Measurements from ENCODE around the gene EML1. TPM values are rescaled to one million over a fixed set of nuclear protein-coding genes. Genes with fewer than 3 reads are reported as not detected.

The EML1 gene
- total RNA-seq, 3 donors from 2014 or later (not counting 1 experiment from before 2014, with no cell fraction given) = not detected

- H3K4me1 ChIP-seq (ENCODE audit: control insufficient read depth, insufficient read depth, low read length) = no peaks in the 10 kb centered on the region
- H3K36me3 ChIP-seq (ENCODE audit: control insufficient read depth, insufficient read depth, low read length) = no peaks in the 10 kb centered on the region
- H3K27me3 ChIP-seq (ENCODE audit: control insufficient read depth, insufficient read depth, low read length) = no peaks in the 10 kb centered on the region
- no peaks in the 10 kb centered on the region for H3K36me3 Mint-ChIP-seq
- intact Hi-C loops (cut with micrococcal nuclease) = no loop called here
- DNase-seq = no peak
- no peak overlapping the region for H3K4me3 ChIP-seq (ENCODE audit: low read length)
- H3K27me3 Mint-ChIP-seq (ENCODE audit: low read depth in 2 of 2) = peaks cover 6 to 10% of the 10 kb centered on the region in 2 donors
- H3K27ac ChIP-seq (ENCODE audit: low read length) = no peak overlapping the region
- TF ChIP-seq, protein P1, sequence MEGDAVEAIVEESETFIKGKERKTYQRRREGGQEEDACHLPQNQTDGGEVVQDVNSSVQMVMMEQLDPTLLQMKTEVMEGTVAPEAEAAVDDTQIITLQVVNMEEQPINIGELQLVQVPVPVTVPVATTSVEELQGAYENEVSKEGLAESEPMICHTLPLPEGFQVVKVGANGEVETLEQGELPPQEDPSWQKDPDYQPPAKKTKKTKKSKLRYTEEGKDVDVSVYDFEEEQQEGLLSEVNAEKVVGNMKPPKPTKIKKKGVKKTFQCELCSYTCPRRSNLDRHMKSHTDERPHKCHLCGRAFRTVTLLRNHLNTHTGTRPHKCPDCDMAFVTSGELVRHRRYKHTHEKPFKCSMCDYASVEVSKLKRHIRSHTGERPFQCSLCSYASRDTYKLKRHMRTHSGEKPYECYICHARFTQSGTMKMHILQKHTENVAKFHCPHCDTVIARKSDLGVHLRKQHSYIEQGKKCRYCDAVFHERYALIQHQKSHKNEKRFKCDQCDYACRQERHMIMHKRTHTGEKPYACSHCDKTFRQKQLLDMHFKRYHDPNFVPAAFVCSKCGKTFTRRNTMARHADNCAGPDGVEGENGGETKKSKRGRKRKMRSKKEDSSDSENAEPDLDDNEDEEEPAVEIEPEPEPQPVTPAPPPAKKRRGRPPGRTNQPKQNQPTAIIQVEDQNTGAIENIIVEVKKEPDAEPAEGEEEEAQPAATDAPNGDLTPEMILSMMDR (IDR thresholded peaks at IDR 0.05) = no peak
- H3K9me3 ChIP-seq (ENCODE audit: control insufficient read depth, insufficient read depth, low read length) = no peaks in the 10 kb centered on the region
- H3K9me3 Mint-ChIP-seq = no peaks in the 10 kb centered on the region
- no peak for ATAC-seq
- 79% methylated on average over 11 of the region's 11 CpGs for WGBS (ENCODE audit: insufficient coverage)
- H3K4me1 Mint-ChIP-seq = peaks cover 5 to 6% of the 10 kb centered on the region in 2 donors
- no peak overlapping the region for H3K27ac Mint-ChIP-seq
- no peak overlapping the region for H3K4me3 Mint-ChIP-seq
These were observed 34.9 kb upstream of the EML1 start for GRCh38 chr14:99758121-99758821.

DNA sequence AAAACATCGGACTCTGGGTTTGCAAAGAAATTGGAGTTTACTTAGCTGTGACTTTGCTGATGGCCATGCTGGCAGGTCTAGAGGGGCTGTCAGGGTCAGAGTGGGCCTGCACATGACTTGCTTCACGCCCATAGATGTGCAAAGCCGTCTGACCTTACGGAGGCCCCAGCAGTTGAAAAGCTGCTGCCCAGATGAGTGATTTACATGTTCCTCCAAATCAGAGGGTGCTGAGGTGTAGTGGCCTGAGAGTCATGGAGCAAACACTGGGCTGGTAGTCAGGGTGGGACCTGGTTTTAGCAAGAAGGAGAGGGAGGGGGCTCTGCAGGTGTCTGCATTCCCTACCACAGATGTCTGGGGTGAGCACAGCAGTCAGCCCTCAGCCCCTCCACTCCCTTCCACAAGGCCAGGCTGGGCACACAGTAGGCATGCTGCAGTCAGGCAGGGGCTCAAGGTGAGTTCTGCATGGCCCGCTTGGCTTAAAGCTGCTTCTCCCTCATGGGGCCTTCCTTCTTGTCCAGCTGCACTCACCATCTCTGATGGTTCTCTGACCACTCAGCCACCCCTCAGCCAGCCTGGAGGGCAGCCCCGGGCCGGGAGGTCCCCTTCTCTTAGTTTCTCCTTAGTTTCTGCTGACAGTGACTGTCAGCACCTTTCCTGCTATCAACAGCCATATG is 34.2 kb upstream of the EML1 start:
- Histone ChIP-seq H3K4me1 (ENCODE audit: control insufficient read depth, insufficient read depth, low read length) (no peaks in the 10 kb centered on the region), H3K4me3 (ENCODE audit: low read length) (no peak overlapping the region), H3K27me3 (ENCODE audit: control insufficient read depth, insufficient read depth, low read length) (no peaks in the 10 kb centered on the region), H3K36me3 (ENCODE audit: control insufficient read depth, insufficient read depth, low read length) (no peaks in the 10 kb centered on the region), H3K27ac (ENCODE audit: low read length) (no peak overlapping the region), H3K9me3 (ENCODE audit: control insufficient read depth, insufficient read depth, low read length) (no peaks in the 10 kb centered on the region)
- Mint-ChIP-seq H3K27ac (no peak overlapping the region), H3K36me3 (no peaks in the 10 kb centered on the region), H3K4me1 (no peaks in the 10 kb centered on the region), H3K27me3 (ENCODE audit: low read depth in 2 of 2) (peaks cover 0 to 3% of the 10 kb centered on the region in 2 donors), H3K9me3 (no peaks in the 10 kb centered on the region), H3K4me3 (no peak overlapping the region)
- TF ChIP-seq, protein P1 (IDR thresholded peaks at IDR 0.05) = no peak
- no peak for DNase-seq
- ATAC-seq = no peak
- 80% methylated on average over 7 of the region's 7 CpGs for WGBS (ENCODE audit: insufficient coverage)
- intact Hi-C loops (cut with micrococcal nuclease) = no loop called here

DNA sequence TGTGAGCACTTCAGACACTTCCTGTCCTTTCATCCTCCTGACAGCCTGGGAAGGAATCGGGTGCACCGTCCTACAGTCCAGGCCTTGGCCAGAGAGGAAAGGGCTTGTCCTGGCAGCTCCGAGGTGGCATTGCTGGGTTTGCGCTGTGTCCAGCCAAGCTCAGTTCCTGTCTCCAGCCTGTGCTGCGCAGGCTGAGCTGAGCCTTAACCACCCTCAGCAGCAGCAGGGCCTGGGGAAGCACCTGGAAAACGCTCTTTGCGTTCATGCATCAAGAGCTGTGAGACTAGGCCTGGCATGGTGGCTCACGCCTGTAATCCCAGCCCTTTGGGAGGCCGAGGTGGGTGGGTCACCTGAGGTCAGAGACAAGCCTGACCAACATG is 33.7 kb upstream of the EML1 start:
- H3K36me3 ChIP-seq (ENCODE audit: control insufficient read depth, insufficient read depth, low read length) = no peaks in the 10 kb centered on the region
- no peak overlapping the region for H3K27ac ChIP-seq (ENCODE audit: low read length)
- TF ChIP-seq, protein P1 (IDR thresholded peaks at IDR 0.05) = no peak
- Mint-ChIP-seq H3K4me3 (no peak overlapping the region), H3K9me3 (no peaks in the 10 kb centered on the region), H3K27me3 (ENCODE audit: low read depth in 2 of 2) (peaks cover 3 to 5% of the 10 kb centered on the region in 2 donors), H3K36me3 (no peaks in the 10 kb centered on the region), H3K4me1 (no peaks in the 10 kb centered on the region), H3K27ac (no peak overlapping the region)
- no peaks in the 10 kb centered on the region for H3K9me3 ChIP-seq (ENCODE audit: control insufficient read depth, insufficient read depth, low read length)
- 69% methylated on average over 9 of the region's 9 CpGs for WGBS (ENCODE audit: insufficient coverage)
- ATAC-seq (no peak), DNase-seq (no peak)
- H3K4me1 ChIP-seq (ENCODE audit: control insufficient read depth, insufficient read depth, low read length) = no peaks in the 10 kb centered on the region
- no peaks in the 10 kb centered on the region for H3K27me3 ChIP-seq (ENCODE audit: control insufficient read depth, insufficient read depth, low read length)
- H3K4me3 ChIP-seq (ENCODE audit: low read length) = no peak overlapping the region
- intact Hi-C loops (cut with micrococcal nuclease) = no loop called here

Measured in natural killer cell (primary cell).